HUES6 (cell line): ENCODE measurements around the gene ZNF160.
"Not testable (repeated sequence)": the region's sequence is repeated elsewhere in the genome, so short reads cannot be mapped to it uniquely, and the experiment has no call there.

ENCODE experiments used
- H3K27ac ChIP-seq: 2 replicates; pipeline ENCODE4 v1.7.0; 2013; ENCODE audit warnings: low read depth, mild to moderate bottlenecking, low read length, inconsistent platforms
- H3K27me3 ChIP-seq: 2 replicates; pipeline ENCODE4 v1.6.1; 2013; ENCODE audit warnings: low read length; ENCODE audit not compliant: control insufficient read depth, insufficient read depth
- H3K36me3 ChIP-seq: 2 replicates; pipeline ENCODE4 v1.6.1; 2013; ENCODE audit warnings: low read length; ENCODE audit not compliant: control insufficient read depth, insufficient read depth
- H3K4me1 ChIP-seq: 2 replicates; pipeline ENCODE4 v1.6.1; 2013; ENCODE audit warnings: low read length; ENCODE audit not compliant: control insufficient read depth, insufficient read depth
- H3K4me3 ChIP-seq: 2 replicates; pipeline ENCODE4 v1.5.1; 2013; ENCODE audit warnings: low read depth, low read length
- H3K9ac ChIP-seq: one replicate; pipeline ENCODE4 v1.6.1; 2013; ENCODE audit warnings: mild to moderate bottlenecking, low read length
- H3K9me3 ChIP-seq: 2 replicates; pipeline ENCODE4 v1.6.1; 2013; ENCODE audit warnings: low read depth, low read length; ENCODE audit not compliant: control insufficient read depth, insufficient read depth

The ZNF160 gene

GRCh38 chr19:53103234-53104203 is at the start of gene ZNF160:
Gene ZNF160 (minus strand): TSS chr19:53103422. CDS start chr19:53086276, 17,146 bp downstream.
- H3K27ac ChIP-seq: peak within 1 kb of the TSS; percentile 92; the same call in 1 of the 2 replicates
- H3K27me3 ChIP-seq: no peaks in the 10 kb centered on the region
- peak within 1 kb of the TSS; percentile 99 for H3K4me3 ChIP-seq
- H3K4me1 ChIP-seq: peaks cover 5% of the 10 kb centered on the region
- peaks cover 7% of the 10 kb centered on the region for H3K36me3 ChIP-seq
- no peaks in the 10 kb centered on the region for H3K9me3 ChIP-seq
- H3K9ac ChIP-seq: peak within 1 kb of the TSS; percentile 93

- peaks cover 57% of the 10 kb centered on the region for H3K9me3 ChIP-seq
- H3K27me3 ChIP-seq: no peaks in the 10 kb centered on the region
- no peaks in the 10 kb centered on the region for H3K4me1 ChIP-seq
- H3K36me3 ChIP-seq: peaks cover 75% of the 10 kb centered on the region
- no peak overlapping the region for H3K9ac ChIP-seq
- H3K4me3 ChIP-seq: no peak overlapping the region
- no peak overlapping the region for H3K27ac ChIP-seq
Observed at GRCh38 chr19:53147645-53148044, 44.4 kb upstream of the ZNF160 start.

GRCh38 chr19:53140351-53140750 is 37.1 kb upstream of the ZNF160 start:
- no peaks in the 10 kb centered on the region for H3K27me3 ChIP-seq
- H3K36me3 ChIP-seq: peaks cover 49% of the 10 kb centered on the region
- H3K27ac ChIP-seq: no peak overlapping the region
- H3K9me3 ChIP-seq: peaks cover 62% of the 10 kb centered on the region
- H3K9ac ChIP-seq: no peak overlapping the region
- H3K4me3 ChIP-seq: no peak overlapping the region
- H3K4me1 ChIP-seq: no peaks in the 10 kb centered on the region

GRCh38 chr19:53136432-53136831 is 33.2 kb upstream of the ZNF160 start:
- H3K27me3 ChIP-seq: peaks cover 6% of the 10 kb centered on the region
- H3K9me3 ChIP-seq: peaks cover 34% of the 10 kb centered on the region
- H3K4me3 ChIP-seq: no peak overlapping the region
- H3K27ac ChIP-seq: no peak overlapping the region
- H3K4me1 ChIP-seq: peaks cover 7% of the 10 kb centered on the region
- peaks cover 18% of the 10 kb centered on the region for H3K36me3 ChIP-seq
- no peak overlapping the region for H3K9ac ChIP-seq

- peaks cover 6% of the 10 kb centered on the region for H3K27me3 ChIP-seq
- peak within 1 kb of the TSS; percentile 53 for H3K9ac ChIP-seq
- H3K27ac ChIP-seq: no peak within 1 kb of the TSS
- H3K4me3 ChIP-seq: peak within 1 kb of the TSS; percentile 80
- peaks cover 10% of the 10 kb centered on the region for H3K4me1 ChIP-seq
- no peaks in the 10 kb centered on the region for H3K9me3 ChIP-seq
- H3K36me3 ChIP-seq: no peaks in the 10 kb centered on the region
Observed at GRCh38 chr19:53132141-53132991, 29.1 kb upstream of the ZNF160 start, which contains the start of gene ZNF415. Gene ZNF415 (minus strand): TSS chr19:53132910. CDS start chr19:53122676, 10,234 bp downstream.

GRCh38 chr19:53131727-53132126 is 28.5 kb upstream of the ZNF160 start:
- Histone ChIP-seq H3K27ac (no peak overlapping the region), H3K9me3 (no peaks in the 10 kb centered on the region), H3K4me3 (peak overlapping the region; percentile 80), H3K4me1 (peaks cover 10% of the 10 kb centered on the region), H3K27me3 (peaks cover 6% of the 10 kb centered on the region), H3K36me3 (no peaks in the 10 kb centered on the region), H3K9ac (no peak overlapping the region)

- H3K4me3 ChIP-seq: no peak overlapping the region
- no peak overlapping the region for H3K27ac ChIP-seq
- no peaks in the 10 kb centered on the region for H3K36me3 ChIP-seq
- no peaks in the 10 kb centered on the region for H3K9me3 ChIP-seq
- no peak overlapping the region for H3K9ac ChIP-seq
- H3K27me3 ChIP-seq: peaks cover 6% of the 10 kb centered on the region
- H3K4me1 ChIP-seq: peaks cover 10% of the 10 kb centered on the region
Observed at GRCh38 chr19:53131085-53131590, 27.9 kb upstream of the ZNF160 start.

GRCh38 chr19:53130506-53130905 is 27.3 kb upstream of the ZNF160 start:
- H3K36me3 ChIP-seq: no peaks in the 10 kb centered on the region
- no peak overlapping the region for H3K27ac ChIP-seq
- no peaks in the 10 kb centered on the region for H3K9me3 ChIP-seq
- no peak overlapping the region for H3K9ac ChIP-seq
- no peak overlapping the region for H3K4me3 ChIP-seq
- peaks cover 6% of the 10 kb centered on the region for H3K27me3 ChIP-seq
- peaks cover 10% of the 10 kb centered on the region for H3K4me1 ChIP-seq

- H3K9ac ChIP-seq, H3K4me1 ChIP-seq, H3K36me3 ChIP-seq, H3K27ac ChIP-seq, H3K9me3 ChIP-seq, H3K27me3 ChIP-seq, H3K4me3 ChIP-seq: not testable (repeated sequence)
Observed at GRCh38 chr19:53126733-53127526, 23.7 kb upstream of the ZNF160 start.

GRCh38 chr19:53123400-53123799 is 20.2 kb upstream of the ZNF160 start:
- no peak overlapping the region for H3K27ac ChIP-seq
- H3K9ac ChIP-seq: no peak overlapping the region
- no peak overlapping the region for H3K4me3 ChIP-seq
- no peaks in the 10 kb centered on the region for H3K9me3 ChIP-seq
- no peaks in the 10 kb centered on the region; the same call in 1 of the 2 replicates for H3K36me3 ChIP-seq
- H3K4me1 ChIP-seq: no peaks in the 10 kb centered on the region
- H3K27me3 ChIP-seq: no peaks in the 10 kb centered on the region
